RKO (cell line): ENCODE data around the gene LRRK1.

Experiments
- DNase-seq: peaks from one replicate; pipeline ENCODE4 v3.0.0-alpha.2; 2016; ENCODE audit warnings: low spot score

LRRK1 gene

DNA sequence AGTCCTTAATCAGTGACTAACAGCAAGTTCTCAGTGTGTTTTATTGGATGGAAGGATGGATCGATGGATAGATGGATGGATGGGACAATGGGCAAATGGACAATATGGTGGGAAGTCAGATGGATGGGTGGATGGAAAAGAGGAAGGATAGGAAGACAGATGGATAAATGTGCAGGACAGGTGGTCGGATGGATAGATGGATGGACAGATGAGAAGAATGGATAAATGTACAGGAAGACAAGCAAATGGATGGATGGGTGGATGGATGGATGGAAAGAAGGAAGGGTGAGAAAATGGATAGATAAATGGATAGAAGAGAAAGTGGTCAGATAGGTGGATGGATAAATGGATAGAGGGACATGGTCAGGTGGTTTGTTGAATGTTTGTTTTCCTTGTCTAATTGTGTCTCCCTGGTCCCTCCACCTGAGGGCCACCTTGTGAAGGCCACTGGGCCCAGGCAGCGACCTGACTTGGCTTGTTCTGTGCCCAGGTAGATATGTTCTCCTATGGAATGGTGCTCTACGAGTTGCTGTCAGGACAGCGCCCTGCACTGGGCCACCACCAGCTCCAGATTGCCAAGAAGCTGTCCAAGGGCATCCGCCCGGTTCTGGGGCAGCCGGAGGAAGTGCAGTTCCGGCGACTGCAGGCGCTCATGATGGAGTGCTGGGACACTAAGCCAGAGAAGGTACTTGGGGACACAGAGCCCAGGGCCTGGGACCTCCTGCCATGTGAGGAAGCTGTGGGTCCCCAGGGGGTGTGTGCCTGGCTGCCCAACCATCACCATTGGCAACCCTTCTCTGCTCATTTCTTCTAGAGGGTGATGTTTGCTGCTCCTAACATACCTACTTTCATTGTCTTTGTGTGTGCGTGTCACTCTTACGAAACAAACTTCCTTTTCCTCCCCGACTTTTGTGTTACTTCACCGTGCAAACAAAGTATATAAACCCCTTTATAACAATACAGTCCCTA lies 137.5 kb downstream of the LRRK1 start:
- no peak for DNase-seq

DNA sequence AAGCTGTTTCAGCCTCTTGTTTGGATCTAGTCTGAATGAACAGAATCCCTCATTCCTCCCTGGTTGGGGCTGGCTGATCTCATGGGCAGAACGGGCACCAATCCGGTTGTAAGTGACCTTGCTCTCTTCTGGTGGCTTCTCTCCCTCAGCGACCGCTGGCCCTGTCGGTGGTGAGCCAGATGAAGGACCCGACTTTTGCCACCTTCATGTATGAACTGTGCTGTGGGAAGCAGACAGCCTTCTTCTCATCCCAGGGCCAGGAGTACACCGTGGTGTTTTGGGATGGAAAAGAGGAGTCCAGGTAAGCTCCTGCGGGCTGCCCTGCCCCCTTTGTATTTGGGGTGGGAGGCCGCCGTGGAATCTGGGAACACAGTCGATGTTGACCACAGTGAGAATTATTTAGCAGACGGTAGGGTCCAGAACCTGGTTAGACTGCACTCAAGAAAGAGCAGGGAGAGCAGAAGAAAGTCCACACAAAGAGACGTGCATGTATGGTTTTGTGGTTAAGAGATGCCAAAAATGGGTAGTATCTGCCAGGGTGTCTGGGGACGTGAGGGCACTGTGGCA lies 138.8 kb downstream of the LRRK1 start:
- DNase-seq = no peak

DNA sequence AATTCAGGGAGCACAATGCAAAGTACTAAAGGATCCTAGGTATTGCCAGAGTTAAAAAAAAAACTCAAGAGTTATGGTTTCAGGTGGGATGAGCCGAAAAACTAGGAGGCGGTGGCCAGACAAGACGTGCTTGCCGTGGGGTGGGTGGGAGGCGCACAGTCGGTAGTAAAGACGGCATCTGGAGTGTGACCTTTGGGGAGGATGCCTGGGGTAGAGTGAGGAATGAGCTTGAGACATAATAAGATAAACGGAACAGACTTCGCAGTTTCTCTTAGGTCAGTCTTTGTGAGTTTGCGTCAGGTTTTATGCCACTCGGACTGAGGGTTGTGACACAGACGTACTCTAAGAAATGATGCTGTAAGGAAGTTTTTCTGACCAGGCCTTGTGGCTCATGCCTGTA lies 139.6 kb downstream of the LRRK1 start:
- no peak for DNase-seq

DNA sequence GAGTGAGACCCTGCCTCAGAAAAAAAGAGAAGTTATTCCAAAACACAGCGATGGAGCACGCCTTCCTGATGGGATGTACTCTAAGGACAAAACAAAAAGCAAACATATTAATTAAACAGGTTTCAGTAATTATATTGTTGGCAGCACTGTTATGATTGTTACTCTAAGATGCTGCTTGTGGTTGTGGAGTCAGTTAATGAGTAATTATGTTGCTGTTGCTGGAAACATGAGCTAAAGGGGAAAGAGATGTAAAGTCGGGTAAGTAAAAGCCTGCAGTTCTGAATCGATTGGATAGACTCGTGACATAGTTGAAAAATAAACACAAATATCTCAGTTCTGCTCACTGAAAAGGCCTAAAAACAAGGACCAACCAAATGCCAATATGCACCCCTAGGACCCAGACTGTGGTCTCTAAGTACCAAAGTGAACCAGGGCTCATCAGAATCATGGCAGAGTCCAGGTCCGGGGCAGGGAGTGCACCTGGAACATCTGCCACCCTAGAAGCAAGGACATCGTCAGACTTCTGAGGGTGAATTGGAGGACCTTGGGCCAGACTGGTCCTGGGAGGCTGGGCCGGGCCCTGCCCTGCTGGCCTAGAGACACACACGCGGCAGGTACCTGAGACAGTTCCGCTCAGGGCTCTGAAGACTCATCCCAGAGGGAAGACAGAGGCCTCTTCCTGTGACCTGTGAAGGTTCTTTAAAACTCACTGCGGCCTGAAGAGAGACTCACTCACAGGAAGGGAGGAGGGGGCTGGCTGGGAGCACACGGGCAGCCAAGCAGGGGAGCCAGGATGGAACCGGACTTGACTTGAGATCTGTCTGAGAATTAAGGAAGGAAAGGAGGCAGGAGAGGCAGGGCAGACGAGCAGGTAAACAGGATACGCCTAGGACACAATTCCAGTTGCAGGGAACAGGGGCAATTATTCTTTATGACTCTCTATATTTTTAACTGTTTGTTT lies 140.5 kb downstream of the LRRK1 start:
- DNase-seq = no peak

DNA sequence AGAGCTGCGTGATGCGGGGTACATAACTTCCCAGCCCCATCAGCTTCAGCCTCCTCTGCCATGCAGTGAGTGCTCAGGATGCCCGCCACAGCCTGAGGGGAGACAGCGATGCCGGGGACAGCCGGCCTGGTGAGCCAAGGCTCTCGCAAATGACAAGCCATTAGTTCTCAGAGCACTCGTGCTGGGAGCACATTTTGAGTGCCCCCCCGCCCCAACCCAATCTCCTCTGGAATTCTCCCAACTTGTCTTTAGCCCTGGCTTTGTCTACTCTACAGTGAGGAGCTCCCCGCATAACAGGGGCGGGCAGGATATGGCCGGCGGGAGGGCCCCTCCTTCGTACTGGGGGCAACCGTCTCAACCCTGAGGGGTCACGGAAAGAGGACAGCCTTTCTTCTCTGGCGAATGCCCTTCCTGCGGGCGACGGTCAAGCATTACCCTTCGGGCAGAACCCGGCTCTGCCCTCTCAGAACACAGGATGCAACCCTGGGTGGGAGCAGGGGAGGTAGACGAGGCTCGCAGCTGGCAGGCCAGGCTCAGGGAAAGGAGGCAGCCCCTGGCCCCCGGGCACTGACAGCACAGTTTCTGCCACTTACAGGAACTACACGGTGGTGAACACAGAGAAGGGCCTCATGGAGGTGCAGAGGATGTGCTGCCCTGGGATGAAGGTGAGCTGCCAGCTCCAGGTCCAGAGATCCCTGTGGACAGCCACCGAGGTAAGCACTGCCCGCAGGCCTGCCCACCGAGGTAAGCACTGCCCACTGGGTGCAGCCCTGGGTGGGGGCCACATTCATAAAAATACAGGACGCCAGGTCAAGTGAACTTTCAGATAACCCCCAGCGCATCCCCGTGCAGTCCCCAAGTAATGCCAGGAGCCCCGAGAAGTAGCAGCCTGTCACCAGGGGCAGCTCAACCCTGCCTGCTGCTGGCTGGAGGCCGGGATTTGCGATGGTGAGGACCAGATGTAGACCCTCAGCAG lies 141.7 kb downstream of the LRRK1 start:
- no peak for DNase-seq

DNA sequence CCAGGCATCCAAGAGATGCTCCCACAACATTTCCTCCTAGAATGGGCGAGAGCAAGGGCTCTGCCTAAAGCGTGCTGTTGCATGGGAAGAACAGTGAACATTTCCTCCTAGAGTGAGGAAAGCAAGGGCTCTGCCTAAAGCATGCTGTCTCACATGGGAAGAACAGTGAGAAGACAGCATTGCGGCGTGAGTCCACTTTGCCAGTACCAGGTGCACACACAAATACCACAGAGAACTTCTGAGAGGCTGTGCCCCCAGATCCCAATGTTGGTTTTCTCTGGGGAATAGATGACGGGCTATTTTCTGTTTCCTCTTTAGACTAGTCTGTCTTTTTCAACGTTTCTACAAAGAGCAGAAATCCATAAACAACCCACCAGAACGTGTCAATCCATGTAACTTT lies 142.9 kb downstream of the LRRK1 start:
- no peak for DNase-seq

DNA sequence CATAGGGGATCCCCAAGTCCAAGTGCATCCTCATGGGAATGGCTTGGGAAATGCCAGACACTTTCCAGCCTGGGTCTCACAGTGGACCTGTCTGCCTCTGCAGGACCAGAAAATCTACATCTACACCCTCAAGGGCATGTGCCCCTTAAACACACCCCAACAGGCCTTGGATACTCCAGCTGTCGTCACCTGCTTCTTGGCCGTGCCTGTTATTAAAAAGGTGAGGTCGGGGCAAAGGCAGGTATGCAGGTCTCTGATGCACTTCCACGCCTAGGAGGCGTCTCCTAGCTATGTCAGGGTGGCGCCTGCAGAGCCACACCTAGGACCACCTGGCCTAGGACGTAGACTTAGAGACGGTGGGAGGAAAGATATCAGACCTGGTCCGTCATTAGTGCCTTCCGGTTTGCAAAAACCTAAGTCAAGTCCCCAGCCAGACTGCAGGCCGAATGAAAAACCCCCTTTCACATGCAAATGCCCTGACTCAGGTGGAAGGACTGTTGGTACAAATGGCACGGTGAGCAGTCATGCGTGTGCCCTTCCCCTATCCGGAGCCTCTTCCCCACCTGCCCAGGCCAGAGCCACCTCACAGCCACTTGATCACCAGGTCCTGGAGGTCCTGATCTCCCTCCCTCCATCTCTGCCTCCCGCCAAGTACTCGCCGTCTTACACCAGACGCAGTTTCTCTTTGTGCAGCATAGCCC lies 143.5 kb downstream of the LRRK1 start:
- DNase-seq = no peak

DNA sequence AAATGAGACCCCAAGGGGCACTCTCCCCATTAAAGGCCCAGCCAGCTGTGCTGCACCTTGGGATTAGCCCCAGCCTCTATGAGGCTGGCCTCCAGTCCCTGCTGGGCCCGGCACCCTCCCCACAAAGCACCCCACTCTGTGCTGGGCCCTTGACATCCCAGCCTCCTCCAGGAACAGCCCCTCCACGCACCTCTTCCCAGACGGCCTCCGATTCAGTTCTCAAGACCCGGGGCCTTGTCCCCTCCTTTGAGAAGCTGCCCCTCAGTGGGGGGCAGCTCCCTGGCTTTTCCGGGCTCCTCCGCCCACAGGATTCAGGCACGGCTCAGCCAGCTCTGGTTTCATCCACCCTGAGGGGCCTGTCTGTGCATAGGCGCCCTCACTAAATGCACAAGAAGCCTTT lies 144.1 kb downstream of the LRRK1 start:
- DNase-seq = no peak

DNA sequence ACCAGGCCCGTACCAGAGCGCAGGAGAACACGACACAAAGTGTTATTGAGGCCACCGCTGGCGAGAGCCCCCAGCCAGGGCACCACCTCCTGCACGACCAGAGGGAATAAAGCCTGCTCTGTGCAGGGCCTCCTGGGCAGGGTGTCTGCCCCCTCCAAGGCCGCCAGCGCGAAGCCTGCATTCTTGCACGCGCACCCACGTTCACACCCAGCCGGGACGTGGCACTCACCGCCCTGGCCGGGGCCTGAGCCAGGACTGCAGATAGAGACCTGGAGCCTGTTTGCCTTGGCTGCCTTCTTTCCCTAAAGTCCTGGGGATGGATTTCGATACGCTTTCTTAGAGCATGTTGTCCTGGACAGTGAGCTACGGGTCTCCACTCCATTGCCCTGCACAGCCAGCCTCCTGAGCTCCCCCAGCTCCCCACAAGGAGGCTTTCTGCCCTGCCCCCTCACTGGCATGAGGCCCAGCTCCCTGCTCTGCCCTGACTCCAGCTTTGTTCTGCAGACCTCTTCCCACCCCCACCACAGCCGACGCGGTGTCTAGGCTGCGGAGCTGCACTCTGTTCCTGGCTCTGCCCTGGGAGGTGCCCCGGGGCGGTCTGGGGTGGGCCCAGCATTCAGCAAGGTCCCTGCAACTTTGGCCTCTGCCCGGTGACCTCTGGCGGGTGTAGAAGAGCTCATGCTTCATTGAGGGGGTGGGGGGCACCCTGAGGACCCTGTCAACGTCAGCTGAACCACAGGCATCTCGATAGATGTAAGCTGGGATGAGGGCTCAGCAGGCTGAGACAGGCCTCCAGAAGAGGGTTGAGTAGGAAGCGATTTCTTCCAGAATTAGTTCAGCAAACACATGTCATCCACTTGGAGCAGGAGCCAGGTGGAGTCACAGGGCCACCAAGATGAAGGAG lies 145.0 kb downstream of the LRRK1 start:
- DNase-seq = no peak

DNA sequence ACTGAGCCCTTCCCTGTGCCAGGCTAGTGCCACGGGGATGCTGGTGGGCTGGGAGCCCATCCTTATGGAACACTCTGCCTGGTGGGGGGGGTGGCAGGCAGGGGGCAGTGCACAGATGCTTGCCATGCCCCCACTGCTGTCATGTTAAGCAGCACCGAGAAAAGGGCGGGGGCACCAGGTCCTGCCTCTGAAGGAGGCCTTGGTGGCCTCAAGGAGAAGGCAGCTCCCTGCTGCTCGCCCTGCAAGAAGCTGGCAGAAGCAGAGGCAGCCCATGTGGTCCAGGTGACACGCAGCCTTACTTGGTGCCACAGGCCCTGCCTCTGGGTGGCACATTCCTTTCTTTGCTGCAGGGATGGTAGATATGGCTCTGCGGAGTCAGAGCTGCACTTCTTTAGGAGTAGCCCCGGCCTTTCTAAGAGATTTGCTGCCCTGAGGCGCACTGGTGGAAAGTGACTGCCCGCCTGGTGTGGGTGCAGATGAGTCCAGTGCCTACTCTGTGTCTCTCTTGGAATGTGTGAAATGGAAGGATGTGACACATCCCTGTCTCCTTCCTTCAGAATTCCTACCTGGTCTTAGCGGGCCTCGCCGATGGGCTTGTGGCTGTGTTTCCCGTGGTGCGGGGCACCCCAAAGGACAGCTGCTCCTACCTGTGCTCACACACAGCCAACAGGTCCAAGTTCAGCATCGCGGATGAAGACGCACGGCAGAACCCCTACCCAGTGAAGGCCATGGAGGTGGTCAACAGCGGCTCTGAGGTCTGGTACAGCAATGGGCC lies 145.8 kb downstream of the LRRK1 start:
- no peak for DNase-seq

DNA sequence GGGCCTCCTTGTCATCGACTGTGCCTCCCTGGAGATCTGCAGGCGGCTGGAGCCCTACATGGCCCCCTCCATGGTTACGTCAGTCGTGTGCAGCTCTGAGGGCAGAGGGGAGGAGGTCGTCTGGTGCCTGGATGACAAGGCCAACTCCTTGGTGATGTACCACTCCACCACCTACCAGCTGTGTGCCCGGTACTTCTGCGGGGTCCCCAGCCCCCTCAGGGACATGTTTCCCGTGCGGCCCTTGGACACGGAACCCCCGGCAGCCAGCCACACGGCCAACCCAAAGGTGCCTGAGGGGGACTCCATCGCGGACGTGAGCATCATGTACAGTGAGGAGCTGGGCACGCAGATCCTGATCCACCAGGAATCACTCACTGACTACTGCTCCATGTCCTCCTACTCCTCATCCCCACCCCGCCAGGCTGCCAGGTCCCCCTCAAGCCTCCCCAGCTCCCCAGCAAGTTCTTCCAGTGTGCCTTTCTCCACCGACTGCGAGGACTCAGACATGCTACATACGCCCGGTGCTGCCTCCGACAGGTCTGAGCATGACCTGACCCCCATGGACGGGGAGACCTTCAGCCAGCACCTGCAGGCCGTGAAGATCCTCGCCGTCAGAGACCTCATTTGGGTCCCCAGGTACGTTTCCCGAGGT lies 146.5 kb downstream of the LRRK1 start:
- no peak for DNase-seq

DNA sequence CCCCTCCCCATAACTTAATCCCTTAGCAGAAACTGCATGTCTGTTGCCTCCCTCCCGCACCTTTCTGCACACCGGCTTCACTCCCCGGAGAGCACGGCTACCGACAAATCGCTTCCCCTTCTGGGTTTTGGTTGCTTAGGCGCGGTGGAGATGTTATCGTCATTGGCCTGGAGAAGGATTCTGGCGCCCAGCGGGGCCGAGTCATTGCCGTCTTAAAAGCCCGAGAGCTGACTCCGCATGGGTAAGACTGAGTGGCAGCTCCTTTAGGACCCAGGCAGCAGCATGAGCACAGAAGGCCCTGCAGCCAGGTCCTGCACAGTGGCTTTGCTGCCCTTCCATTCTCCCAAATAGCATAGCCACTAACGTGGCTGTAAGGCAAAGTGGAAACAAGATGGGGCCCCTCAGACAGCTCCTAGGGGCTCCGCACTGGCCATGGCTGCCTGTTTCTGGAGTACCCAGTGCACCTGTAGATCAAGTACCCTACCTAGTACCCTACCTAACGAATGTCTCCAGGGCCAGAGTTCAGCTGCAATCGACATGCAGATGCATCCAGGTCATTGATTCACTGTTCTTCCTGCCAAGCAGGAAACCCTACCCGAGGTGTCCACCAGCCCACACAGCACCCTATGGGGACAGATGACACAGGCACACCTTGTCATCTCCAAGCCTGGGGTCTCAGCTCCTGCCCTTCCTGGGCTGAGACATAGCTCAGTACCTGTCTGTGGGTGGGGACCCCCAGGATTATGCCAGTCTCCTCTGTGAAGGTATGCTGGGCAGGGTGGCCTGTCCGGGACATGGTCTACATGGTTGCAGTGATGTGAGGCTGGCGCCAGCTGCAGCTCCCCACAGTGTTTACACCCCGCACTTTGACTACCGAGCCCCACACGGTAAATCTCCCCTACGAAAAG lies 147.6 kb downstream of the LRRK1 start:
- DNase-seq = no peak

DNA sequence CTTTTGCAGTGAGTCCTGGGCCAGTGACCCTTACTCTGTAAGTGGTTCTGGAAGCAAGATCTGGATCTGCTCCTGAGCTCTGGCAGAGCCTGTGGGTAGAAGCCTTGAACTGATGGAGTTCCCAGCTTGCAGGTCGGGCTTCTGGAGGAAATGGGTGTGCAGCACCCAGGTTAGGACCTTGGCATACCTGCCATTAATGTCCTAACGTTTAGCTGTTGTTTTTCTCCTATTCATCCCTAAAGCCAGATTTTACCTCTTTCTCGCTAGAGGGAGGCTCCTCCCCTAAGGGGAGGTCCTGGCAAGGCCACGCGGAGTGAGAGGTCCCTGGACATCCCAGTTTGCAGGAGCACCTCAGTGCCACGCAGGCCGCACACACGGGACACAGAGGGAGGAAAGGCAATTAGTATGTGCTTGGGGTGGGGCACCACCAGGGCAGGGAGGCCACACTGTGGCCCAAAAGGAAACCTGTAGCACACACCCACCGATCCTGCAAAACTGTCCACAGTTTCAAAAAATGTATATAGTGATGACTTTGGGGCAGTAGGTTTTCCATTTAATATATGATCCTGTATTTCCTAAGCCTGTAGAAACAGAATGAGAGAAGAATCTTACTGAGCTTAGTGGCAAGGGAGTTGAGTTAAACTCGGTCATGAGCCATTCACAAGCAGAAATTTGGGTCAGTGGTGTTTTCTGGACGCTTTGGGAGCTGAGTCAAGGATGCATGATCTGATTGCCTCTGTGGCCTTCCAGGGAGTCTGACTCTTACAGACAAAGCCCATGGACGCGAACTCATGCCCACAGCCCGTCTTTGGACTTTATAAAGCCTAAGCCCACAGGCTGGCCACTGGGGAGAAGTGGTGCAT lies 148.7 kb downstream of the LRRK1 start:
- DNase-seq = no peak

DNA sequence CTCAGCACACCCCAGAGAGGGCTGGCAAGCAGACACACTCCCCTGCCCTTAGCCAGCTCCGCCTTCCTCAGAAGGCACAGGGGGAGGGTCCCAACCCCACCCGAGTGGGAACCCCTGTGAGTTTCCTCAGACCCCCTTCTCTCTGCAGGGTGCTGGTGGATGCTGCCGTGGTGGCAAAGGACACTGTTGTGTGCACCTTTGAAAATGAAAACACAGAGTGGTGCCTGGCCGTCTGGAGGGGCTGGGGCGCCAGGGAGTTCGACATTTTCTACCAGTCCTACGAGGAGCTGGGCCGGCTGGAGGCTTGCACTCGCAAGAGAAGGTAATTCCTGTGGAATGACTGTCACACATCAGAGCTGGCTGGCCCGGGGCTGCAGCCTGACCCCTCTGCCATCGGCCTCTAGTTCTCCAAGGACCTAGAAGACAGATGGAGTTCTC lies 149.4 kb downstream of the LRRK1 start:
- no peak for DNase-seq

DNA sequence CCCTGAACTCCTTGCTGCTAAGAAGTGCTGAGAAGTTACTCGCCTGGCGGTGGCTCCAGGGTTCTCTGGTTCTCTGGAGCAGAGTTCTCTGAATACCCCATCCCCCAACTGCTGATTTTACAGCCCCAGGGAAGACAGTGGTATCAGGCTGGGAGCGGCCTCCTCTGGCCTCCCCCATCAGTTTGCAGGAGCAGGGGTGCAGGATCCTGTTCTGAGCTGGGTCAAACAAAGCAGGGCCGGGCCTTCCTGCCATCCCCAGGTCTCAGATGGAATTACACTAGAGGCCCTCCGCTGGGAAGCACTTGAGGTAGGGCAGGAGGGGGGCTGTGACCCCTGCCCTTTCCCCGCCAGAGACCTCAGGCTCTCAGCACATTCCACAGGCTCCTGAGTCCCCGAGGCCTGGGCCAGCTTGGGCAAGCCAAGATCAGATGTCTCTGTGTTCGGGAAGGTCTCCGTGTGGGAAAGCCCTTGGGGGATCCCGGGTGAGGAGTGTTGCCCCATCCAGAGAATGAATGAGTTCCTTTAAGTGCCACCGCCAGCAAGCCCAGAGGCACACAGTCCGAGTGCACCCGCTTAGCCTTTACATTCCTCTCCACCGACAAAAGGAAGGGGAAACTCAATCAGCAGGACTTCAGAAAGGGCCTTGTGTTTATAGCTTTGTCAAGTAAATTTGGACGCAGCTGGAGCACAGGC lies 149.9 kb downstream of the LRRK1 start:
- no peak for DNase-seq

DNA sequence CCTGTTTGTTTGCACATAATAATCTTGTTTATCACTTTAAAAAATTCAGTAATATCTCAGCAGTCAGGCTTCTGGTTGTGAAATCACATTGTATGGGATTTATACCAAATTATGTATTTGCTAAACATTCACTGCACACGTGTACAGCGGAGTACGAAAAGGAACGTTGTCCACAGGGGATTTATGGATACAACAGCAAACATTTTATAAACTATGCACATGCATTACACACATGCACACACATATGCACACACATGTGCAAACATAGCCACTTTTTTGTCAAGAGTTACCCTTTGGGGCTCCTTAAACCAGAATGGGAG lies 150.5 kb downstream of the LRRK1 start:
- DNase-seq = no peak
